T follicular helper cell (primary cell): ENCODE data around the gene FRAS1.

Experiments
- DNase-seq: peaks from one replicate; pipeline ENCODE4 v3.0.0-alpha.2; 2020; ENCODE audit warnings: low read depth

Gene FRAS1

GRCh38 chr4:78584863-78585547 lies 527.9 kb downstream of the FRAS1 start:
- DNase-seq: no peak

- DNase-seq: no peak
Measured at GRCh38 chr4:78585633-78586032, 528.5 kb downstream of the FRAS1 start.

- DNase-seq: no peak
Measured at GRCh38 chr4:78588894-78589545, 531.9 kb downstream of the FRAS1 start.

GRCh38 chr4:78591404-78591803 lies 534.3 kb downstream of the FRAS1 start:
- no peak for DNase-seq

GRCh38 chr4:78592088-78592783 lies 535.1 kb downstream of the FRAS1 start:
- no peak for DNase-seq
